Measurements from ENCODE around the gene NID1.

DNA sequence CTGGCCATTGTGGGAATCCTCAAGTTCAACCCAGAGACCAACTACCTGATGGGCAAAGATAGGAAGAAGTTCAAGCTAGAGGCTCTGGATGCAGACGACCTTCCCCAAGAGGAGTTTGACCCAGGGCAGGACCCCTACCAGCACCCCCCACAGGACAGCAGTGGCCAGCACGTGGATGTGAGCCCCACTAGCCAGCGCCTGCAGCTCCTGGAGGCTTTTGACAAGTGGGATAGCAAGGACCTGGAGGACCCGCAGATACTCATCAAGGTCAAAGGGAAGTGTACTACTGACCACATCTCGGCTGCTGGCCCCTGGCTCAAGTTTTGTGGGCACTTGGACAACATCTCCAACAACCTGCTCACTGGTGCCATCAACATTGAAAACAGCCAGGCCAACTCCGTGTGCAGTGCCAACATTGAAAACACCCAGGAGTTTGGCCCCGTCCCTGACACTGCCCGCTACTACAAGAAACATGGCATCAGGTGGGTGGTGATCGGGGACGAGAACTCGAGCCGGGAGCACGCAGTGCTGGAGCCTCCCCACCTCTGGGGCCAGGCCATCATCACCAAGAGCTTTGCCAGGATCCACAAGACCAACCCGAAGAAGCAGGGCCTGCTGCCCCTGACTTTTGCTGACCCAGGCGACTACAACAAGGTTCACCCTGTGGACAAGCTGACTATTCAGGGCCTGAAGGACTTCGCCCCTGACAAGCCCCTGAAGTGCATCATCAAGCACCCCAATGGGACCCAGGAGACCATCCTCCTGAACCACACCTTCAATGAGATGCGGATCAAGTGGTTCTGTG, 46.8 kb upstream of the NID1 start:
- no peak for TF ChIP-seq CTCF (IDR thresholded peaks at IDR 0.05; ENCODE audit: low read length)
- TF ChIP-seq EZH2 (optimal IDR thresholded peaks at IDR 0.05; ENCODE audit: low read depth, low read length) = no peak
